Vagina (tissue), 2 donors: Measurements from ENCODE around the gene MTA1.

Source experiments
- CTCF ChIP-seq, 3 experiments: fragments of 450-650 bp in 2 of 3; fragments of 200-600 bp in 1 of 3; sonication (generic) in 1 of 3; IDR thresholded peaks; one replicate each; pipeline ENCODE4 v1.5.1; 2017 to 2019; ENCODE audit warnings: antibody characterized with exemption in 3 of 3, mild to moderate bottlenecking in 2 of 3, moderate library complexity in 2 of 3
- POLR2A ChIP-seq, 2 donors: fragments of 450-650 bp; IDR thresholded peaks; one replicate each; pipeline ENCODE4 v1.6.1; 2017; ENCODE audit warnings: antibody characterized with exemption in 2 of 2, mild to moderate bottlenecking in 2 of 2, moderate library complexity in 2 of 2

- no peak for TF ChIP-seq CTCF (IDR thresholded peaks at IDR 0.05)
- TF ChIP-seq POLR2A (IDR thresholded peaks at IDR 0.05), result no peak
Measured at GRCh38 chr14:105453847-105454246, 34.2 kb downstream of the MTA1 start.
